PC-9 (cell line): ENCODE data around the gene CTRB2. TPM values are rescaled to one million over a fixed set of nuclear protein-coding genes. Genes with fewer than 3 reads are reported as not detected.

Experiments used
- BruUV-seq: library from RNA; stranded (reverse); fragments of 400-500 nt; replicated peaks from 2 replicates; lab custom pipeline; 2021; lab: Mats Ljungman, UMichigan
- CTCF ChIA-PET: fragments of 300-600 bp; sonication (Branson Sonifier 250); formaldehyde crosslinking; loops from one replicate; lab custom pipeline; 2022; ENCODE audit warnings: antibody characterized with exemption; lab: Charles Lee
- POLR2A ChIA-PET: fragments of 300-600 bp; sonication (Branson Sonifier 250); formaldehyde crosslinking; loops from one replicate; lab custom pipeline; 2022; ENCODE audit warnings: antibody characterized with exemption; ENCODE audit not compliant: unreplicated experiment; lab: Charles Lee
- DNase-seq, 2 experiments: peaks; one replicate each; pipeline versions ENCODE4 v3.0.0 to v3.0.0-alpha.2; 2015 to 2022; ENCODE audit warnings: mixed read lengths in 1 of 2
- H2AFZ ChIP-seq: fragments of 200-600 bp; sonication (generic); 2 replicates; pipeline ENCODE4 v1.8.1; 2017; ENCODE audit warnings: antibody characterized with exemption
- H3F3A ChIP-seq: fragments of 200-600 bp; sonication (generic); 2 replicates; pipeline ENCODE4 v1.8.1; 2017; ENCODE audit warnings: antibody characterized with exemption, mild to moderate bottlenecking, low read depth; ENCODE audit not compliant: insufficient read depth
- H3K27ac ChIP-seq: fragments of 200-600 bp; sonication (generic); 2 replicates; pipeline ENCODE4 v1.6.1; 2016; ENCODE audit warnings: mixed run types
- H3K27me3 ChIP-seq: fragments of 200-600 bp; sonication (generic); 2 replicates; pipeline ENCODE4 v1.6.1; 2016; ENCODE audit warnings: low read depth, mixed run types; ENCODE audit not compliant: insufficient read depth
- H3K36me3 ChIP-seq: fragments of 200-600 bp; sonication (generic); 2 replicates; pipeline ENCODE4 v1.6.1; 2016; ENCODE audit warnings: low read depth, mixed run types
- H3K4me1 ChIP-seq: fragments of 200-600 bp; sonication (generic); replicated peaks from 2 replicates; pipeline ENCODE4 v1.6.1; 2016; ENCODE audit warnings: mixed run types; ENCODE audit not compliant: insufficient read depth
- H3K4me2 ChIP-seq: fragments of 200-600 bp; sonication (generic); 2 replicates; pipeline ENCODE4 v1.6.1; 2017; ENCODE audit warnings: mixed run types
- H3K4me3 ChIP-seq: fragments of 200-600 bp; sonication (generic); 2 replicates; pipeline ENCODE4 v1.6.1; 2016; ENCODE audit warnings: mixed run types
- H3K79me2 ChIP-seq: fragments of 200-600 bp; sonication (generic); 2 replicates; pipeline ENCODE4 v1.6.1; 2017; ENCODE audit warnings: low read depth, mixed run types
- H3K9me2 ChIP-seq: fragments of 200-600 bp; sonication (generic); 2 replicates; pipeline ENCODE4 v1.8.1; 2017; ENCODE audit warnings: mild to moderate bottlenecking; ENCODE audit not compliant: insufficient read depth
- H3K9me3 ChIP-seq: fragments of 200-600 bp; sonication (generic); 2 replicates; pipeline ENCODE4 v1.8.1; 2016; ENCODE audit warnings: low read depth; ENCODE audit not compliant: insufficient read depth
- H4K20me1 ChIP-seq: fragments of 200-600 bp; sonication (generic); 2 replicates; pipeline ENCODE4 v1.8.1; 2017; ENCODE audit not compliant: insufficient read depth
- EZH2 ChIP-seq: fragments of 200-600 bp; sonication (generic); IDR thresholded peaks from 2 replicates; pipeline ENCODE4 v1.8.0; 2017; ENCODE audit warnings: antibody characterized with exemption, low read depth
- intact Hi-C: fragments of 100-400 bp; cut with micrococcal nuclease; formaldehyde crosslinking; loops from one replicate; pipeline ENCODE4 v1.10.0; 2022; ENCODE audit not compliant: unreplicated experiment
- total RNA-seq: library from RNA; stranded (reverse); gene quantifications from 2 replicates; pipeline ENCODE4 v1.2.3, GENCODE V29; 2021
- TF ChIP-seq, protein P1 (sequence below): fragments of 200-600 bp; sonication (generic); conservative IDR thresholded peaks from 2 replicates; pipeline ENCODE4 v1.6.1; 2017; ENCODE audit warnings: mixed run types, antibody characterized with exemption, mild to moderate bottlenecking, moderate library complexity

The CTRB2 gene
- total RNA-seq, 1 experiment from 2014 or later = not detected

- no peak overlapping the region for H3K4me3 ChIP-seq
- 0 out of 2 replicates have a peak, but pooled peaks cover under 1% of the 10 kb centered on the region for H3K4me1 ChIP-seq
- ChIA-PET CTCF (interaction anchor here (0.5 to 1.3 kb wide), 4 partner anchors 169 to 498 kb away, joined by 3 to 5 read pairs (median 3); no protein-coding TSS in a partner anchor), POLR2A (no interaction called here)
- TF ChIP-seq, protein P1, sequence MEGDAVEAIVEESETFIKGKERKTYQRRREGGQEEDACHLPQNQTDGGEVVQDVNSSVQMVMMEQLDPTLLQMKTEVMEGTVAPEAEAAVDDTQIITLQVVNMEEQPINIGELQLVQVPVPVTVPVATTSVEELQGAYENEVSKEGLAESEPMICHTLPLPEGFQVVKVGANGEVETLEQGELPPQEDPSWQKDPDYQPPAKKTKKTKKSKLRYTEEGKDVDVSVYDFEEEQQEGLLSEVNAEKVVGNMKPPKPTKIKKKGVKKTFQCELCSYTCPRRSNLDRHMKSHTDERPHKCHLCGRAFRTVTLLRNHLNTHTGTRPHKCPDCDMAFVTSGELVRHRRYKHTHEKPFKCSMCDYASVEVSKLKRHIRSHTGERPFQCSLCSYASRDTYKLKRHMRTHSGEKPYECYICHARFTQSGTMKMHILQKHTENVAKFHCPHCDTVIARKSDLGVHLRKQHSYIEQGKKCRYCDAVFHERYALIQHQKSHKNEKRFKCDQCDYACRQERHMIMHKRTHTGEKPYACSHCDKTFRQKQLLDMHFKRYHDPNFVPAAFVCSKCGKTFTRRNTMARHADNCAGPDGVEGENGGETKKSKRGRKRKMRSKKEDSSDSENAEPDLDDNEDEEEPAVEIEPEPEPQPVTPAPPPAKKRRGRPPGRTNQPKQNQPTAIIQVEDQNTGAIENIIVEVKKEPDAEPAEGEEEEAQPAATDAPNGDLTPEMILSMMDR = no peak
- no peak for TF ChIP-seq EZH2
- no peak overlapping the region for H3K4me2 ChIP-seq
- H3K36me3 ChIP-seq = no peaks in the 10 kb centered on the region
- no peaks in the 10 kb centered on the region for H3K9me2 ChIP-seq
- no peaks in the 10 kb centered on the region for H4K20me1 ChIP-seq
- DNase-seq = no peak
- no peaks in the 10 kb centered on the region for H3K79me2 ChIP-seq
- H3K9me3 ChIP-seq = no peaks in the 10 kb centered on the region
- no peak overlapping the region for H3K27ac ChIP-seq
- H3F3A ChIP-seq = no peaks in the 10 kb centered on the region
- H3K27me3 ChIP-seq = no peaks in the 10 kb centered on the region
- no peak overlapping the region for H2AFZ ChIP-seq
- BruUV-seq = no TSS peak
- intact Hi-C loops = loop anchor here (5.0 to 10.0 kb wide), 3 partner anchors 200 to 1977 kb away; partner anchors contain the start of genes TMEM170A and ZNRF1
Observed at GRCh38 chr16:75197522-75198134, 9.3 kb downstream of the CTRB2 start.

GRCh38 chr16:75196836-75197235 is 10.1 kb downstream of the CTRB2 start:
- CTCF ChIA-PET = interaction anchor here (0.6 kb wide), 1 partner anchor 294 kb away, joined by 5 read pairs; no protein-coding TSS in a partner anchor
- Histone ChIP-seq H3K9me3 (no peaks in the 10 kb centered on the region), H3F3A (no peaks in the 10 kb centered on the region), H3K79me2 (no peaks in the 10 kb centered on the region), H3K27me3 (no peaks in the 10 kb centered on the region), H4K20me1 (no peaks in the 10 kb centered on the region), H3K4me2 (no peak overlapping the region), H3K9me2 (no peaks in the 10 kb centered on the region), H3K4me3 (no peak overlapping the region), H3K36me3 (no peaks in the 10 kb centered on the region), H3K4me1 (peaks cover 8% of the 10 kb centered on the region; the same call in 1 of the 2 replicates), H3K27ac (no peak overlapping the region), H2AFZ (no peak overlapping the region)
- intact Hi-C loops = loop anchor here (5.0 to 10.0 kb wide), 3 partner anchors 200 to 1978 kb away; partner anchors contain the start of genes TMEM170A and ZNRF1
- TF ChIP-seq, protein P1 = no peak
- no peak for TF ChIP-seq EZH2
- no TSS peak for BruUV-seq
- no peak for DNase-seq
- POLR2A ChIA-PET = no interaction called here

DNA sequence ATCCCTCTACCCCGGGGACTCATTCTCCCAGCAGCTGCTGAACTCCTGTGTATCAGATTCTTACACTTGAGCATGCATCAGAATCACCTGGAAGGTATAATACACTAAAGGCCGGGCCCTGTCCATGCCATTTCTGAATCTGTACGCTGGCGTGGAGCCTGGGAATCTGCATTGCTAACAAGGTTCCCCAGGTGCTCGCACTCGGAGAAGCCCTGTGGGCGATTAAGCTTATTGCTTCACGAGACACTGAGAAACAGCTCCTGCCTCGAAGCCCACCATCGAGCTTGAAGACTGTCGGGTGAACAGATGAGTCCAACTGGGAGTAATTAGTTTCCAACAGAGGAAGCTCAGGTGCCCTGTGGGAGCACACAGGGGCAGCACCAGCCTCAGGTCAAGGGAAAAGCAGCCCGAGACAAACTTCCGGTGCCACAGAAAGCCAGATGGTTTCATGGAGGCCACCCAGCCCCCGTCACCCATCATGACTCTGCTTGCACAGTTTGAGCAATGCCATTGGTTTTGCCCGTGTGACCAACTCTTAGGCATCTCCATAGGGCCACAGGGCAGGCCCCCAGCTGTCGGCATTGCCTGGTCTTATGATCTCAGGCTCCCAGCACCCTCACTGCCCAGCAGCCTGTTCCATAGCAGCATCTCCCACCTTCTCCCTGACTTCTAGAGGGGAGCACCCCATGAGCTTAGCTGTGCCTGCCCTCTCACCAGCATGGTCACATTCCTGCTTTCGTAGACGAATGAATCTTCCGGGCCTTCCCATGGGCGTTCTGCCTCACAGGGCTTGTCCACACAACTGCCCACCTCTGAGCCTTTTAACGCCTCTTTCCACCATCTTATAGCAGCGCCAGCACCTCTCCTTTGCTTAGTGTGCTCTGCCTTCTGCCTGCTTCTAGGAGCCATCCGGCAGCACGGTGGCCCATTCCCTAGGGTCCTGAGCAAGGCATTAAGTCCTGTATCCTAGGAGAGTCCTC is 10.9 kb downstream of the CTRB2 start:
- TF ChIP-seq, protein P1 = no peak
- no peak for TF ChIP-seq EZH2

More for the DNA sequence above, 10.9 kb downstream of the CTRB2 start:
- H3K4me2 ChIP-seq = no peak overlapping the region
- intact Hi-C loops = loop anchor here (5.0 to 10.0 kb wide), 3 partner anchors 199 to 1979 kb away; partner anchors contain the start of genes TMEM170A and ZNRF1
- H3F3A ChIP-seq = no peaks in the 10 kb centered on the region
- no peaks in the 10 kb centered on the region for H3K36me3 ChIP-seq
- H3K27ac ChIP-seq = no peak overlapping the region
- ChIA-PET CTCF (interaction anchor here (0.6 kb wide), 1 partner anchor 495 kb away, joined by 3 read pairs; the partner anchor contains the start of gene MLKL), POLR2A (interaction anchor here (0.6 kb wide), 1 partner anchor 38 kb away, joined by 5 read pairs; no protein-coding TSS in a partner anchor)
- no peaks in the 10 kb centered on the region for H3K9me2 ChIP-seq
- no peak overlapping the region for H2AFZ ChIP-seq
- H3K79me2 ChIP-seq = no peaks in the 10 kb centered on the region
- H3K4me3 ChIP-seq = no peak overlapping the region
- H3K4me1 ChIP-seq = peaks cover 8% of the 10 kb centered on the region; the same call in 1 of the 2 replicates
- no peaks in the 10 kb centered on the region for H3K9me3 ChIP-seq
- H4K20me1 ChIP-seq = no peaks in the 10 kb centered on the region
- DNase-seq = no peak
- no peaks in the 10 kb centered on the region for H3K27me3 ChIP-seq
- BruUV-seq = no TSS peak
